PC-3 (cell line): ENCODE measurements around the gene LTN1.

Experiments used
- CTCF ChIP-seq: fragments of 300-600 bp; sonication (generic); conservative IDR thresholded peaks from 2 replicates; pipeline ENCODE4 v1.5.1; 2017; ENCODE audit warnings: antibody characterized with exemption, low read depth, mild to moderate bottlenecking, low read length
- EZH2 ChIP-seq: fragments of 300-600 bp; sonication (generic); IDR thresholded peaks from one replicate; pipeline ENCODE4 v1.6.1; 2017; ENCODE audit warnings: antibody characterized with exemption, mild to moderate bottlenecking, low read length; ENCODE audit not compliant: unreplicated experiment
- EZH2phosphoT487 ChIP-seq: fragments of 300-600 bp; sonication (generic); IDR thresholded peaks from 2 replicates; pipeline ENCODE4 v1.6.1; 2018; ENCODE audit warnings: mild to moderate bottlenecking, antibody characterized with exemption, low read length, borderline replicate concordance

DNA sequence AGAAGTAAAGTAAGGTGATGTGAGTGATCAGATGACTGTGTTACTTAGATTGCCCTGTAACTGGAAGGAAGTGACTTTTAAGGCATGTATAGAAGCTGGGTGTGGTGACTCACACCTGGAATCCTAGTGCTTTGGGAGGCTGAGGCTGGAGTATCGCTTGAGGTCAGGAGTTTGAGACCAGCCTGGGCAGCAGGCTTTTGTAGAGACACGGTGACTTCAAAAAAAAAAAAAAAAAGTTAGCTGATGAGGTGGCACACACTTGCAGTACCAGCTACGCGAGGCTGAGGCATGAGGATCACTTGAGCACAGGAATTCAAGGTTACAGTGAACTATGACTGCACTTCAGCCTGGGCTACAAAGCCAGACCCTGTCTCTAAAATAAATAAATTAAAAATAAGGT lies 29.5 kb upstream of the LTN1 start:
- TF ChIP-seq CTCF (no peak), EZH2 (no peak), EZH2phosphoT487 (no peak)
